NT2/D1 (cell line): ENCODE measurements around the gene RAB1A.
A peak's percentile ranks its signal among the peaks of the same experiment; 100 is the strongest.

ENCODE experiments used
- DNase-seq: peaks from one replicate; pipeline ENCODE4 v3.0.0-alpha.2; 2011; ENCODE audit warnings: low read depth, low spot score
- H3K27me3 ChIP-seq: 2 replicates; pipeline ENCODE4 v1.6.0; 2011; ENCODE audit warnings: mild to moderate bottlenecking; ENCODE audit not compliant: insufficient read length, insufficient read depth
- H3K36me3 ChIP-seq: 2 replicates; pipeline ENCODE4 v1.6.1; 2011; ENCODE audit warnings: mild to moderate bottlenecking, low read length, mixed read lengths; ENCODE audit not compliant: insufficient read depth, insufficient read length
- H3K4me1 ChIP-seq: 2 replicates; pipeline ENCODE4 v1.5.1; 2011; ENCODE audit not compliant: insufficient read depth, insufficient read length
- H3K4me3 ChIP-seq: 2 replicates; pipeline ENCODE4 v1.5.1; 2011; ENCODE audit warnings: low read depth; ENCODE audit not compliant: insufficient read length
- H3K9ac ChIP-seq: 2 replicates; pipeline ENCODE4 v1.6.0; 2011; ENCODE audit warnings: low read depth; ENCODE audit not compliant: insufficient read length
- H3K9me3 ChIP-seq: 2 replicates; pipeline ENCODE4 v1.5.1; 2011; ENCODE audit warnings: mild to moderate bottlenecking, low read length; ENCODE audit not compliant: insufficient read depth
- SUZ12 ChIP-seq: IDR thresholded peaks from 2 replicates; pipeline ENCODE4 v1.6.1; 2011; ENCODE audit not compliant: insufficient read length, insufficient read depth; ENCODE audit errors: extremely low read depth
- YY1 ChIP-seq: IDR thresholded peaks from 2 replicates; pipeline ENCODE4 v1.6.1; 2011; ENCODE audit not compliant: insufficient read length, insufficient read depth
- ZNF274 ChIP-seq: IDR thresholded peaks from 2 replicates; pipeline ENCODE4 v1.6.1; 2011; ENCODE audit warnings: mild to moderate bottlenecking, low read depth, low read length

RAB1A gene

DNA sequence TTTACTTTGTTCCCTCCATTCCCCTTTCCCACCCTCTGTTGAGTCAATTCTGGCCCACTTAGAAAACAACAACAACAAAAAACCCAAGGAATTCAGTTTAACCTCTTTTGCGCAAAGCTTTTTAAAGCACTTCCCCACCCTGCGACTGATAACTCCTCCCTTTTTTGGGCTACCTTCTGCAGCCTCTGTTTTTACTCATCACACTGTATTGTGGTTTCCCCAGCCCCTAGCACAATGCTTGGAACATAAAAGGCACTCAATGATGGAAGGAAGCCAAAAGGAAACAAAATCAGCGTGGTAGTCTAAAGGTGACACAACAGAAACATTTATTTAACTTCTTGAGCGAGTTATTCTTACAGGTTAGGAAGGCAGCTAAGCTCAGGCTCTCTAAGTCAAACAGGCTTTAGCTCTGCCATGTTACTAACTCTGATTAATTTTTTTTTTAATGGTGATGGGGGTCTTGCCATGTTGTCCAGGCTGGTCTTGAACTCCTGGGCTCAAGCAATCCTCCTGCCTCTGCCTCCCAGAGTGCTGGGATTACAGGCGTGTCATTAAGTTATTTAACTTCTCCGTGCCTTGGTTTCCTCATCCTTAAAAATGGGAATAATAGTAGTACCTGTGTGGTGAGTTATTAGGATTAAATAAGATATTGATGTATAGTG lies 72.4 kb downstream of the RAB1A start:
- Histone ChIP-seq H3K36me3 (peaks cover 4% of the 10 kb centered on the region), H3K4me1 (peaks cover 2% of the 10 kb centered on the region), H3K4me3 (peak overlapping the region; percentile 73), H3K9ac (peak overlapping the region; percentile 75), H3K9me3 (no peaks in the 10 kb centered on the region), H3K27me3 (no peaks in the 10 kb centered on the region)
- DNase-seq, result no peak
- TF ChIP-seq SUZ12 (no peak), YY1 (no peak), ZNF274 (no peak)

- no peak for DNase-seq
- Histone ChIP-seq H3K9ac (peak overlapping the region; percentile 75), H3K4me1 (peaks cover 2% of the 10 kb centered on the region), H3K9me3 (no peaks in the 10 kb centered on the region), H3K36me3 (peaks cover 3% of the 10 kb centered on the region), H3K27me3 (no peaks in the 10 kb centered on the region), H3K4me3 (peak overlapping the region; percentile 73)
- TF ChIP-seq ZNF274 (no peak), YY1 (no peak), SUZ12 (no peak)
These were observed 72.9 kb downstream of the RAB1A start for GRCh38 chr2:65057054-65057375.

- no peaks in the 10 kb centered on the region for H3K27me3 ChIP-seq
- DNase-seq, result peak; percentile 95
- H3K9ac ChIP-seq, result peak within 1 kb of the TSS; percentile 75
- TF ChIP-seq YY1 (no peak), SUZ12 (no peak), ZNF274 (no peak)
- H3K4me1 ChIP-seq, result peaks cover 2% of the 10 kb centered on the region
- H3K4me3 ChIP-seq, result peak within 1 kb of the TSS; percentile 73
- no peaks in the 10 kb centered on the region for H3K9me3 ChIP-seq
- H3K36me3 ChIP-seq, result no peaks in the 10 kb centered on the region
These were observed 73.5 kb downstream of the RAB1A start, which contains the start of gene CEP68 for GRCh38 chr2:65056215-65057053. Gene CEP68, plus strand, starts transcription at chr2:65056416. Its CDS starts 13,029 bp downstream, at chr2:65069445.

DNA sequence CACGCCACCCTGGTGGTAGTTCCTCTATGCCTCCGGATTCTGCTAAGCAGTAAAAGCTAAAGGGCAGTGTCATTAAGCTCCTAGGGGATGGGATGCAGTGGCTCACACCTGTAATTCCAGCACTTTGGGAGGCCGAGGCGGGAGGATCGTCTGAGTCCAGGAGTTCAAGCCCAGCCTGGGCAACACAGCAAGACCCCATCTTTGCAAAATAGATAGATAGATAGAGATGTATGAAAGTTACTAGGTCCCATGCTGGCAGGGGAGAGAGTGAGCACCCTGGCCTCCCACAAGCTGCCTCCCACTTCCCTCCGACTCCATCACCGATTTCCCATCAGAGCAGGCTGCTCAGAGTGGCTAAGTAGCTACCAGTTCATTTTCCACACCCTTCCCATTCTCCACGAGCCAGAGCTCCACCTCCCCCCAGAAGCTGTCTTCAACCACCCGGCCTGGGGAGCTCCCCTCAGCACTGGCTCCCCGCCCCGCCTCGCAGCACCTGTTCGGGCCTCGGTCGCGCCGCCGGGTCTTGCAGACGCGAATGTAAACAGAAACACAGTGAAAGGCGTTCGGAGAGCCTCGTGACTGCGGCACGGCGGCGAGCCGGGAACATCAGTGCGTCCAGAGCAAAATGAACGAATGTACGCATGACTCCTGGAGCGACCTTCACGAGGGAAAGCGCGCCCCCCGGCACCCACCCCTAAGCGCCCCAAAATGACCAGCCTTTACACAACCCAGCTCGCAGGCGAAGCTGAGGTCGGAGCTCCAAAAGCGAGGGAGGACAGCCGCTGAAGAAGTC lies 74.3 kb downstream of the RAB1A start:
- Histone ChIP-seq H3K4me3 (peak overlapping the region; percentile 54), H3K4me1 (no peaks in the 10 kb centered on the region), H3K36me3 (no peaks in the 10 kb centered on the region)

GRCh38 chr2:65054749-65055421 lies 75.0 kb downstream of the RAB1A start:
- no peak for DNase-seq
- Histone ChIP-seq H3K4me1 (no peaks in the 10 kb centered on the region), H3K27me3 (no peaks in the 10 kb centered on the region), H3K36me3 (no peaks in the 10 kb centered on the region), H3K9ac (no peak overlapping the region), H3K4me3 (no peak overlapping the region), H3K9me3 (no peaks in the 10 kb centered on the region)
- TF ChIP-seq YY1 (no peak), ZNF274 (no peak), SUZ12 (no peak)

More for the DNA sequence above, 74.3 kb downstream of the RAB1A start:
- H3K9me3 ChIP-seq, result no peaks in the 10 kb centered on the region
- DNase-seq, result no peak
- TF ChIP-seq SUZ12 (no peak), YY1 (no peak), ZNF274 (no peak)
- H3K27me3 ChIP-seq, result no peaks in the 10 kb centered on the region
- H3K9ac ChIP-seq, result peak overlapping the region; percentile 71

GRCh38 chr2:65053199-65053598 lies 76.7 kb downstream of the RAB1A start:
- no peaks in the 10 kb centered on the region for H3K36me3 ChIP-seq
- no peaks in the 10 kb centered on the region for H3K4me1 ChIP-seq
- H3K4me3 ChIP-seq, result no peak overlapping the region
- no peak overlapping the region for H3K9ac ChIP-seq
- no peak for DNase-seq
- TF ChIP-seq ZNF274 (no peak), YY1 (no peak), SUZ12 (no peak)
- peaks cover 13% of the 10 kb centered on the region for H3K9me3 ChIP-seq
- no peaks in the 10 kb centered on the region for H3K27me3 ChIP-seq
